Measurements from ENCODE around the gene AGBL4. TPM values are rescaled to one million over a fixed set of nuclear protein-coding genes. Genes with fewer than 3 reads are reported as not detected.

Gene AGBL4
- total and polyA plus RNA-seq, 2 of the 13 experiments (the other 11 are each of a cell fraction or from before 2014, with no cell fraction given) = not detected

GRCh38 chr1:48687282-48688045 lies 1336.3 kb downstream of the AGBL4 start:
- H2AFZ ChIP-seq (ENCODE audit: low read length) = no peak overlapping the region
- no peaks in the 10 kb centered on the region for H3K9me3 ChIP-seq (ENCODE audit: low read length)
- H3K4me3 ChIP-seq (replicated peaks in 1 of 3; ENCODE audit: insufficient read depth in 1 of 3, low read depth in 2 of 3, low read length in 3 of 3) = no peak overlapping the region
- no peaks in the 10 kb centered on the region for H4K20me1 ChIP-seq (ENCODE audit: insufficient read depth, low read length)
- H3K9ac ChIP-seq (ENCODE audit: insufficient read depth, low read depth, low read length) = no peak overlapping the region
- no peaks in the 10 kb centered on the region; a peak in 1 of 5 replicates for H3K27me3 ChIP-seq (ENCODE audit: control insufficient read depth in 1 of 2, insufficient read depth in 2 of 2, low read length in 2 of 2)
- DNase-seq (ENCODE audit: low spot score) (no peak), FAIRE-seq (no peak), ATAC-seq (no peak)
- H3K36me3 ChIP-seq (replicated peaks in 1 of 2; ENCODE audit: control insufficient read depth in 1 of 2, insufficient read depth in 2 of 2, low read length in 2 of 2) = no peaks in the 10 kb centered on the region
- ChIA-PET POLR2A (no interaction called here), CTCF (ENCODE audit: low intra/inter-chr PET ratio, low total read pairs) (no interaction called here)
- H3K27ac ChIP-seq (ENCODE audit: extremely low read length, insufficient read depth, low read length) = no peak overlapping the region
- no peak overlapping the region for H3K4me2 ChIP-seq (ENCODE audit: low read depth, low read length)
- intact Hi-C loops (cut with micrococcal nuclease; ENCODE audit: unreplicated experiment) (no loop called here), in situ Hi-C loops (cut with HindIII; ENCODE audit: extremely low pct_ligation_motif_present, low pct_unique_long_range_greater_than_20kb) (no loop called here)
- H3K79me2 ChIP-seq (ENCODE audit: insufficient read depth, low read length) = no peaks in the 10 kb centered on the region
- no TSS peak for BruUV-seq (replicated peaks)
- H3K4me1 ChIP-seq (ENCODE audit: insufficient read depth, low read length) = no peaks in the 10 kb centered on the region
- WGBS (ENCODE audit: low lambda C conversion rate) = 32% methylated on average over 4 of the region's 13 CpGs
- TF ChIP-seq ZNF512 (CRISPR knock-in tag; IDR thresholded peaks at IDR 0.05) (no peak), GMEB1 (CRISPR knock-in tag; IDR thresholded peaks at IDR 0.05; ENCODE audit: borderline replicate concordance) (no peak), ZNF574 (CRISPR knock-in tag; IDR thresholded peaks at IDR 0.05) (no peak), FOSL2 (CRISPR knock-in tag; IDR thresholded peaks at IDR 0.05) (no peak), ZNF644 (CRISPR knock-in tag; IDR thresholded peaks at IDR 0.05; ENCODE audit: low read depth) (no peak), PTBP1 (IDR thresholded peaks at IDR 0.05; ENCODE audit: low read depth, low read length, poor library complexity, severe bottlenecking) (no peak), ZNF777 (CRISPR knock-in tag; IDR thresholded peaks at IDR 0.05) (no peak), NR0B2 (CRISPR knock-in tag; IDR thresholded peaks at IDR 0.05) (no peak), TAF15 (IDR thresholded peaks at IDR 0.05; ENCODE audit: low read depth, low read length, poor library complexity, severe bottlenecking) (no peak), PBX2 (CRISPR knock-in tag; IDR thresholded peaks at IDR 0.05) (no peak), MED13 (CRISPR knock-in tag; IDR thresholded peaks at IDR 0.05) (no peak), ZNF549 (CRISPR knock-in tag; IDR thresholded peaks at IDR 0.05) (no peak), BCLAF1 (IDR thresholded peaks at IDR 0.05) (no peak)
